ENCODE measurements around the gene MCOLN2.
A peak's percentile ranks its signal among the peaks of the same experiment; 100 is the strongest.

Gene MCOLN2

GRCh38 chr1:84985365-84985764 lies 11.5 kb downstream of the MCOLN2 start:
- DNase-seq (ENCODE audit: low read depth), result no peak

- no peak for DNase-seq (ENCODE audit: low read depth)
Measured at GRCh38 chr1:84982395-84982794, 14.5 kb downstream of the MCOLN2 start.

- no peak for DNase-seq (ENCODE audit: low read depth)
Measured at GRCh38 chr1:84975035-84975434, 21.9 kb downstream of the MCOLN2 start.

GRCh38 chr1:84973498-84974334 lies 23.2 kb downstream of the MCOLN2 start:
- no peak for DNase-seq (ENCODE audit: low read depth)

- peak; percentile 33 for DNase-seq (ENCODE audit: low read depth)
Measured at GRCh38 chr1:84972377-84972987, 24.4 kb downstream of the MCOLN2 start.

- no peak for DNase-seq (ENCODE audit: low read depth)
Measured at GRCh38 chr1:84971957-84972356, 25.0 kb downstream of the MCOLN2 start.

GRCh38 chr1:84969489-84970250 lies 27.2 kb downstream of the MCOLN2 start:
- no peak for DNase-seq (ENCODE audit: low read depth)

GRCh38 chr1:84968865-84969264 lies 28.0 kb downstream of the MCOLN2 start:
- no peak for DNase-seq (ENCODE audit: low read depth)

- DNase-seq (ENCODE audit: low read depth), result no peak
Measured at GRCh38 chr1:84968101-84968500, 28.8 kb downstream of the MCOLN2 start.

- DNase-seq (ENCODE audit: low read depth), result no peak
Measured at GRCh38 chr1:84967666-84968065, 29.2 kb downstream of the MCOLN2 start.

- DNase-seq (ENCODE audit: low read depth), result no peak
Measured at GRCh38 chr1:84963021-84963420, 33.9 kb downstream of the MCOLN2 start.

GRCh38 chr1:84961316-84961715 lies 35.6 kb downstream of the MCOLN2 start:
- DNase-seq (ENCODE audit: low read depth), result no peak

GRCh38 chr1:84960371-84960770 lies 36.5 kb downstream of the MCOLN2 start:
- peak; percentile 33 for DNase-seq (ENCODE audit: low read depth)

GRCh38 chr1:84959294-84959693 lies 37.6 kb downstream of the MCOLN2 start:
- peak; percentile 15 for DNase-seq (ENCODE audit: low read depth)

- DNase-seq (ENCODE audit: low read depth), result no peak
Measured at GRCh38 chr1:84957966-84958365, 38.9 kb downstream of the MCOLN2 start.

GRCh38 chr1:84956655-84957054 lies 40.3 kb downstream of the MCOLN2 start:
- no peak for DNase-seq (ENCODE audit: low read depth)

- no peak for DNase-seq (ENCODE audit: low read depth)
Measured at GRCh38 chr1:84956097-84956496, 40.8 kb downstream of the MCOLN2 start.

GRCh38 chr1:84949664-84950063 lies 47.2 kb downstream of the MCOLN2 start:
- DNase-seq (ENCODE audit: low read depth), result no peak

- no peak for DNase-seq (ENCODE audit: low read depth)
Measured at GRCh38 chr1:84947536-84948410, 49.1 kb downstream of the MCOLN2 start.

- no peak for DNase-seq (ENCODE audit: low read depth)
Measured at GRCh38 chr1:84946631-84947030, 50.3 kb downstream of the MCOLN2 start.

- peak; percentile 89 for DNase-seq (ENCODE audit: low read depth)
Measured at GRCh38 chr1:84944767-84945486, 52.0 kb downstream of the MCOLN2 start.
